CD4-positive, alpha-beta T cell treated with Interleukin-12 subunit alpha and Interleukin-12 subunit beta, for 1 hour (primary cell): ENCODE measurements around the gene HADHA.
"Not testable (repeated sequence)": the region's sequence is repeated elsewhere in the genome, so short reads cannot be mapped to it uniquely, and the experiment has no call there.

Source experiments
- DNase-seq: peaks from one replicate; pipeline ENCODE4 v3.0.0-alpha.2; 2020

Gene HADHA

GRCh38 chr2:26244309-26245230, at the start of gene HADHA, which contains the start of gene HADHB:
Gene HADHA (minus strand): TSS chr2:26244632. CDS start chr2:26244596, 36 bp downstream.
Gene HADHB (plus strand): TSS chr2:26244939. CDS start chr2:26254255, 9,316 bp downstream.
- peak; percentile 86 for DNase-seq

GRCh38 chr2:26292646-26293045, 48.2 kb upstream of the HADHA start:
- DNase-seq, result no peak

GRCh38 chr2:26290001-26290400, 45.6 kb upstream of the HADHA start:
- DNase-seq, result no peak

- no peak for DNase-seq
Observed at GRCh38 chr2:26285931-26286330, 41.5 kb upstream of the HADHA start.

- DNase-seq, result no peak
Observed at GRCh38 chr2:26284132-26284531, 39.7 kb upstream of the HADHA start.

GRCh38 chr2:26283606-26284005, 39.2 kb upstream of the HADHA start:
- no peak for DNase-seq

- DNase-seq, result no peak
Observed at GRCh38 chr2:26281226-26281625, 36.8 kb upstream of the HADHA start.

- no peak for DNase-seq
Observed at GRCh38 chr2:26279886-26280285, 35.5 kb upstream of the HADHA start.

GRCh38 chr2:26276484-26277227, 32.2 kb upstream of the HADHA start:
- no peak for DNase-seq

- DNase-seq, result no peak
Observed at GRCh38 chr2:26274058-26274613, 29.7 kb upstream of the HADHA start.

- DNase-seq, result no peak
Observed at GRCh38 chr2:26273501-26273900, 29.1 kb upstream of the HADHA start.

GRCh38 chr2:26270373-26270772, 25.9 kb upstream of the HADHA start:
- DNase-seq, result no peak

- DNase-seq, result no peak
Observed at GRCh38 chr2:26269571-26270158, 25.2 kb upstream of the HADHA start.

GRCh38 chr2:26268670-26269385, 24.4 kb upstream of the HADHA start:
- not testable (repeated sequence) for DNase-seq

- no peak for DNase-seq
Observed at GRCh38 chr2:26268213-26268612, 23.8 kb upstream of the HADHA start.

- not testable (repeated sequence) for DNase-seq
Observed at GRCh38 chr2:26258836-26259235, 14.4 kb upstream of the HADHA start.

- DNase-seq, result no peak
Observed at GRCh38 chr2:26255759-26256384, 11.4 kb upstream of the HADHA start.

- DNase-seq, result no peak
Observed at GRCh38 chr2:26251893-26252292, 7.5 kb upstream of the HADHA start.

GRCh38 chr2:26249625-26250024, 5.2 kb upstream of the HADHA start:
- no peak for DNase-seq

- DNase-seq, result peak; percentile 23
Observed at GRCh38 chr2:26246818-26247217, 2.4 kb upstream of the HADHA start.

- peak; percentile 5 for DNase-seq
Observed at GRCh38 chr2:26245810-26246209, 1.4 kb upstream of the HADHA start.

- DNase-seq, result peak; percentile 57
Observed at GRCh38 chr2:26245231-26245732, 850 bp upstream of the HADHA start.
